Measurements from ENCODE around the gene MICAL2.

The MICAL2 gene

DNA sequence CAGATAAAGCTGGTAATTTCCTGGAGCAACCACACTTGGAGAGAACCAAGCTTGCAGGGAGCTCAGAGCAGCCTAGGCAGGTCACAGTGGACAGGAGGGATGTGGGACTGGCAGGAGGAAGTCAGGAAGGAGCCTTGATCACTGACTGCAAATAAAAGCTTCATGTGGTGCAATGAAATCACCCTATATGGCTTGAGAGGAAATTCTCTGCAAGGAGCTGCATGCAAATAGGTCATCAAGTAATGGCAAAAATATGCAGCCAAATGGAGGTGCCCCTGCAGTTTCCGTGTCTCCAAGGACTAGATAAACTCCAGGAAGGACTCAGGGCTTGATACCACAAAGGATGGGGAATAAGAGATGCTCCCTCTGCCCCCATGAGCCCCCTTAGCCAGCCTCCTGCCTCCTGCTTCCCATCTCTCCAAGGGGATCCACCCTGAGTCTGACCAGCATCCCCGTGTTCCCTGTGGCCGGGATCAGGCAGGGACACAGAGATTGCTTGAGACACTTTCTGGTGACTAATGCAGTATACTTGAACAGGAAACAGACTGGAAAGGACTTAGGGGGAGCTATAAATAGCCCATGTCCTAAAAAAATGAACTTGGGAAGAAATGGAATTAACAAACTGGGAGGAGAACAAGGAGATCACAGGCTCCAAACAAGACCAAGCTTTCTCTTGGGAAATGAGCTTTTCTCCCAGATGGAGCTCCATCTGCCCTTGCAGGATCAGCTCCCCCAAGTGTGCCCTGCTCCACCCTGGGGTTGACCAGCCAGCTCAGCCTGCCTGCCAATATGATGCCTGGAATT is 23.9 kb upstream of the MICAL2 start:
- no peaks in the 10 kb centered on the region for H3K36me3 ChIP-seq (ENCODE audit: control insufficient read depth in 1 of 2, insufficient read depth in 2 of 2, low read length in 2 of 2)
- peak overlapping the region; percentile 31 for H3K18ac ChIP-seq (ENCODE audit: low read length)
- H4K12ac ChIP-seq (ENCODE audit: low read depth, low read length) = no peak overlapping the region
- H3K4me2 ChIP-seq (ENCODE audit: low read length) = peak overlapping the region; percentile 15
- H3K4ac ChIP-seq (ENCODE audit: low read depth, low read length) = no peak overlapping the region
- peak overlapping the region; percentile 27 for H2BK120ac ChIP-seq (ENCODE audit: insufficient read depth, low read length, poor library complexity)
- H3K9me3 ChIP-seq (ENCODE audit: insufficient read depth, low read depth, low read length) = peaks cover 2% of the 10 kb centered on the region
- peak; percentile 71 to 90 for DNase-seq
- peaks cover 19% of the 10 kb centered on the region for H3K79me1 ChIP-seq (ENCODE audit: low read length)
- H3K27ac ChIP-seq (ENCODE audit: low read depth, low read length) = peak overlapping the region; percentile 66
- H2AFZ ChIP-seq (ENCODE audit: insufficient read depth, low read length, poor library complexity) = no peak overlapping the region
- no peaks in the 10 kb centered on the region for H3K27me3 ChIP-seq (ENCODE audit: insufficient read depth, low read length)
- H3K4me3 ChIP-seq (ENCODE audit: low read depth, low read length) = no peak overlapping the region
- H3K4me1 ChIP-seq (ENCODE audit: control insufficient read depth in 1 of 2, insufficient read depth in 2 of 2, low read length in 2 of 2) = peaks cover 33 to 34% of the 10 kb centered on the region in 2 experiments
- peak overlapping the region; percentile 70 for H4K91ac ChIP-seq (ENCODE audit: low read depth, low read length)
- H2AK5ac ChIP-seq (ENCODE audit: low read length) = peak overlapping the region; percentile 56
- H3K14ac ChIP-seq (ENCODE audit: low read length) = peak overlapping the region; percentile 30
- WGBS (ENCODE audit: extremely low coverage, insufficient coverage, insufficient read length) = no CpG with 5 or more reads among the region's 3 CpGs
- H2BK5ac ChIP-seq (ENCODE audit: low read depth, low read length, poor library complexity) = peak overlapping the region; percentile 29
- H4K8ac ChIP-seq (ENCODE audit: low read depth, low read length) = peak overlapping the region; percentile 17
- H3K23ac ChIP-seq (ENCODE audit: low read length) = no peak overlapping the region
- peak overlapping the region; percentile 7 for H2BK12ac ChIP-seq (ENCODE audit: low read length)
- H3K79me2 ChIP-seq (ENCODE audit: control insufficient read depth, insufficient read depth, low read length, poor library complexity) = no peaks in the 10 kb centered on the region
- H3K9ac ChIP-seq (ENCODE audit: low read length) = no peak overlapping the region

GRCh38 chr11:12087075-12088004 is 23.1 kb upstream of the MICAL2 start:
- Histone ChIP-seq H3K23ac (ENCODE audit: low read length) (no peak overlapping the region), H3K14ac (ENCODE audit: low read length) (peak overlapping the region; percentile 14), H3K27me3 (ENCODE audit: insufficient read depth, low read length) (no peaks in the 10 kb centered on the region), H4K12ac (ENCODE audit: low read depth, low read length) (no peak overlapping the region), H2BK5ac (ENCODE audit: low read depth, low read length, poor library complexity) (peak overlapping the region; percentile 33), H3K36me3 (ENCODE audit: control insufficient read depth in 1 of 2, insufficient read depth in 2 of 2, low read length in 2 of 2) (no peaks in the 10 kb centered on the region), H3K79me1 (ENCODE audit: low read length) (peaks cover 19% of the 10 kb centered on the region), H3K27ac (ENCODE audit: low read depth, low read length) (peak overlapping the region; percentile 49), H2AFZ (ENCODE audit: insufficient read depth, low read length, poor library complexity) (peak overlapping the region; percentile 23), H4K8ac (ENCODE audit: low read depth, low read length) (peak overlapping the region; percentile 28), H3K4me1 (ENCODE audit: control insufficient read depth in 1 of 2, insufficient read depth in 2 of 2, low read length in 2 of 2) (peaks cover 33 to 34% of the 10 kb centered on the region in 2 experiments), H4K91ac (ENCODE audit: low read depth, low read length) (peak overlapping the region; percentile 70), H3K9me3 (ENCODE audit: insufficient read depth, low read depth, low read length) (peaks cover 2% of the 10 kb centered on the region), H2BK120ac (ENCODE audit: insufficient read depth, low read length, poor library complexity) (peak overlapping the region; percentile 68), H3K79me2 (ENCODE audit: control insufficient read depth, insufficient read depth, low read length, poor library complexity) (no peaks in the 10 kb centered on the region), H3K4me2 (ENCODE audit: low read length) (peak overlapping the region; percentile 11), H3K18ac (ENCODE audit: low read length) (peak overlapping the region; percentile 31), H3K9ac (ENCODE audit: low read length) (no peak overlapping the region), H3K4me3 (ENCODE audit: low read depth, low read length) (no peak overlapping the region), H2AK5ac (ENCODE audit: low read length) (peak overlapping the region; percentile 56), H3K4ac (ENCODE audit: low read depth, low read length) (no peak overlapping the region), H2BK12ac (ENCODE audit: low read length) (peak overlapping the region; percentile 75)
- DNase-seq = peak; percentile 77 to 81
- no CpG with 5 or more reads among the region's 7 CpGs for WGBS (ENCODE audit: extremely low coverage, insufficient coverage, insufficient read length)

DNA sequence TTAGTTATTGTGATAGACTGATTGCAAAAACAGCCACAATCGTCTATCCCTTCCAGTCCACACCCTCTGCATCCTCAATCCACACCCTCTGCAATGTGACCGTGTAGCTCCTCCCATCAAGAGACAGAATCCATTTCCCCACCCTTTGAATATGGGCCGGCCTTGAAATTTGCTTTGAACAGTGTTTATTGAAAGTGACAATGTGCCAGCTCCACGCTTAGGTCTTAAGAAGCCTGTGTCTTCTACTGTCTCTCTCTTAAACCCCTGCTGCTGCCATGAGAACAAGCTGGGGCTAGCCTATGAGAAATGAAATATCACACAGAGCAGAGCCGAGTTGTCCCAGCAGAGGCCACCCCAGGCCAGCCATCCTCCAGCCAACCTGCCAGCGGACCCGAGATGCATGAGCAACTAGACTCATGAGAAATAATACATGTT is 22.3 kb upstream of the MICAL2 start:
- no peak overlapping the region for H3K9ac ChIP-seq (ENCODE audit: low read length)
- H3K9me3 ChIP-seq (ENCODE audit: insufficient read depth, low read depth, low read length) = peaks cover 2% of the 10 kb centered on the region
- H2BK120ac ChIP-seq (ENCODE audit: insufficient read depth, low read length, poor library complexity) = peak overlapping the region; percentile 1
- no peak overlapping the region for H3K14ac ChIP-seq (ENCODE audit: low read length)
- H3K79me1 ChIP-seq (ENCODE audit: low read length) = peaks cover 19% of the 10 kb centered on the region
- H3K4me1 ChIP-seq (ENCODE audit: control insufficient read depth in 1 of 2, insufficient read depth in 2 of 2, low read length in 2 of 2) = peaks cover 33 to 34% of the 10 kb centered on the region in 2 experiments
- H3K27me3 ChIP-seq (ENCODE audit: insufficient read depth, low read length) = no peaks in the 10 kb centered on the region
- H3K23ac ChIP-seq (ENCODE audit: low read length) = no peak overlapping the region
- no peak overlapping the region for H2BK5ac ChIP-seq (ENCODE audit: low read depth, low read length, poor library complexity)
- no peak overlapping the region for H3K4me3 ChIP-seq (ENCODE audit: low read depth, low read length)
- peak in 1 of 2 donors; percentile 45 for DNase-seq
- H3K27ac ChIP-seq (ENCODE audit: low read depth, low read length) = no peak overlapping the region
- no CpG with 5 or more reads among the region's 7 CpGs for WGBS (ENCODE audit: extremely low coverage, insufficient coverage, insufficient read length)
- no peaks in the 10 kb centered on the region for H3K36me3 ChIP-seq (ENCODE audit: control insufficient read depth in 1 of 2, insufficient read depth in 2 of 2, low read length in 2 of 2)
- H3K4ac ChIP-seq (ENCODE audit: low read depth, low read length) = no peak overlapping the region
- H4K91ac ChIP-seq (ENCODE audit: low read depth, low read length) = peak overlapping the region; percentile 45
- H2AK5ac ChIP-seq (ENCODE audit: low read length) = peak overlapping the region; percentile 5
- H2BK12ac ChIP-seq (ENCODE audit: low read length) = peak overlapping the region; percentile 41
- no peak overlapping the region for H3K4me2 ChIP-seq (ENCODE audit: low read length)
- H2AFZ ChIP-seq (ENCODE audit: insufficient read depth, low read length, poor library complexity) = no peak overlapping the region
- no peak overlapping the region for H4K12ac ChIP-seq (ENCODE audit: low read depth, low read length)
- H3K18ac ChIP-seq (ENCODE audit: low read length) = no peak overlapping the region
- H3K79me2 ChIP-seq (ENCODE audit: control insufficient read depth, insufficient read depth, low read length, poor library complexity) = no peaks in the 10 kb centered on the region
- no peak overlapping the region for H4K8ac ChIP-seq (ENCODE audit: low read depth, low read length)

DNA sequence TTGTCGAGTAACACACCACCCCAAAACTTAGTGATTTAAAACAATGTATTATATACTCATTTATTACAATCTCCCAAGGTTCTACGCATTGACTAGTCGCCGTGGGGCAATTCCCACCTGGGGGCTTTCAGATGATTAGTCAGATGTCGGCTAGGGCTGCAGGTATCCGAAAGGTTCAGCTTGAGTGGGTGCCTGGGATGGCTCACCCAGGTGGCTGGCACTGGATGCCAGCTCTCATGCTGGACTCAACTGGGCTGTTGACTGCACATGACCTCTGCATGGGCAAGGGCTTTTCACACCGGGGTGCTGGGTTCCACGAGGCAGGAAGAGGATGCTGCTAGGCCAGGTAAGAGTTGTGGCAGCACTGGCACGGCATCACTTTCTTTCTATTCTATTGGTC is 21.9 kb upstream of the MICAL2 start:
- H4K91ac ChIP-seq (ENCODE audit: low read depth, low read length) = peak overlapping the region; percentile 29
- H3K9ac ChIP-seq (ENCODE audit: low read length) = no peak overlapping the region
- H3K4me1 ChIP-seq (ENCODE audit: control insufficient read depth in 1 of 2, insufficient read depth in 2 of 2, low read length in 2 of 2) = peaks cover 33 to 34% of the 10 kb centered on the region in 2 experiments
- no peak overlapping the region for H4K12ac ChIP-seq (ENCODE audit: low read depth, low read length)
- no peak overlapping the region for H3K4ac ChIP-seq (ENCODE audit: low read depth, low read length)
- H3K9me3 ChIP-seq (ENCODE audit: insufficient read depth, low read depth, low read length) = peaks cover 2% of the 10 kb centered on the region
- H2AK5ac ChIP-seq (ENCODE audit: low read length) = no peak overlapping the region
- peaks cover 19% of the 10 kb centered on the region for H3K79me1 ChIP-seq (ENCODE audit: low read length)
- no peaks in the 10 kb centered on the region for H3K36me3 ChIP-seq (ENCODE audit: control insufficient read depth in 1 of 2, insufficient read depth in 2 of 2, low read length in 2 of 2)
- no peak overlapping the region for H2BK12ac ChIP-seq (ENCODE audit: low read length)
- H3K18ac ChIP-seq (ENCODE audit: low read length) = no peak overlapping the region
- no peak overlapping the region for H3K14ac ChIP-seq (ENCODE audit: low read length)
- peak overlapping the region; percentile 3 for H3K27ac ChIP-seq (ENCODE audit: low read depth, low read length)
- no peak for DNase-seq
- no peak overlapping the region for H3K4me2 ChIP-seq (ENCODE audit: low read length)
- WGBS (ENCODE audit: extremely low coverage, insufficient coverage, insufficient read length) = no CpG with 5 or more reads among the region's 9 CpGs
- no peaks in the 10 kb centered on the region for H3K27me3 ChIP-seq (ENCODE audit: insufficient read depth, low read length)
- H3K4me3 ChIP-seq (ENCODE audit: low read depth, low read length) = no peak overlapping the region
- H3K23ac ChIP-seq (ENCODE audit: low read length) = no peak overlapping the region
- peak overlapping the region; percentile 13 for H2BK120ac ChIP-seq (ENCODE audit: insufficient read depth, low read length, poor library complexity)
- H3K79me2 ChIP-seq (ENCODE audit: control insufficient read depth, insufficient read depth, low read length, poor library complexity) = no peaks in the 10 kb centered on the region
- H4K8ac ChIP-seq (ENCODE audit: low read depth, low read length) = no peak overlapping the region
- H2BK5ac ChIP-seq (ENCODE audit: low read depth, low read length, poor library complexity) = no peak overlapping the region
- no peak overlapping the region for H2AFZ ChIP-seq (ENCODE audit: insufficient read depth, low read length, poor library complexity)

Data from trophoblast cell (in vitro differentiated cells and primary cell).